Activated naive CD4-positive, alpha-beta T cell treated with anti-CD3 and anti-CD28 coated beads, Interleukin-2, amount 10 ng/mL, durations not matched to agents 7 days and 5 days (primary cell): ENCODE data around the gene HSD3B2.

Experiments
- CTCF ChIA-PET: fragments of 350-600 bp; sonication (Branson Sonifier 250); formaldehyde crosslinking; loops from one replicate; lab custom pipeline; 2021; ENCODE audit warnings: antibody characterized with exemption; lab: Charles Lee
- DNase-seq: peaks from one replicate; pipeline ENCODE4 v3.0.0-alpha.2; 2020
- H3K27ac Mint-ChIP-seq: one replicate; pipeline ENCODE4 v1.8.0; 2021; ENCODE audit warnings: mild to moderate bottlenecking, moderate library complexity, mixed read lengths
- H3K27me3 Mint-ChIP-seq: one replicate; pipeline ENCODE4 v1.8.0; 2021; ENCODE audit warnings: mild to moderate bottlenecking, mixed read lengths
- H3K36me3 Mint-ChIP-seq: one replicate; pipeline ENCODE4 v1.8.0; 2021; ENCODE audit warnings: mixed read lengths
- H3K4me1 Mint-ChIP-seq: one replicate; pipeline ENCODE4 v1.8.0; 2021; ENCODE audit warnings: mixed read lengths
- H3K4me3 Mint-ChIP-seq: one replicate; pipeline ENCODE4 v1.8.0; 2021; ENCODE audit warnings: mild to moderate bottlenecking, moderate library complexity, mixed read lengths
- H3K9me3 Mint-ChIP-seq: one replicate; pipeline ENCODE4 v1.8.0; 2021; ENCODE audit warnings: mixed read lengths

The HSD3B2 gene

GRCh38 chr1:119452091-119452490, 37.1 kb downstream of the HSD3B2 start:
- no peak overlapping the region for H3K27ac Mint-ChIP-seq
- CTCF ChIA-PET, result no interaction called here
- H3K4me1 Mint-ChIP-seq, result no peaks in the 10 kb centered on the region
- no peak overlapping the region for H3K4me3 Mint-ChIP-seq
- no peak for DNase-seq
- no peaks in the 10 kb centered on the region for H3K36me3 Mint-ChIP-seq
- H3K9me3 Mint-ChIP-seq, result no peaks in the 10 kb centered on the region
- H3K27me3 Mint-ChIP-seq, result no peaks in the 10 kb centered on the region

GRCh38 chr1:119453021-119453420, 38.1 kb downstream of the HSD3B2 start:
- no peak for DNase-seq
- Mint-ChIP-seq H3K4me1 (no peaks in the 10 kb centered on the region), H3K4me3 (no peak overlapping the region), H3K27me3 (no peaks in the 10 kb centered on the region), H3K9me3 (no peaks in the 10 kb centered on the region), H3K36me3 (no peaks in the 10 kb centered on the region), H3K27ac (no peak overlapping the region)
- CTCF ChIA-PET, result no interaction called here

GRCh38 chr1:119462964-119463363, 48.0 kb downstream of the HSD3B2 start:
- CTCF ChIA-PET, result interaction anchor here (0.8 kb wide), 1 partner anchor 9 kb away, joined by 3 read pairs; no protein-coding TSS in a partner anchor
- no peaks in the 10 kb centered on the region for H3K9me3 Mint-ChIP-seq
- no peak overlapping the region for H3K27ac Mint-ChIP-seq
- no peak overlapping the region for H3K4me3 Mint-ChIP-seq
- DNase-seq, result no peak
- no peaks in the 10 kb centered on the region for H3K4me1 Mint-ChIP-seq
- H3K36me3 Mint-ChIP-seq, result no peaks in the 10 kb centered on the region
- H3K27me3 Mint-ChIP-seq, result peaks cover 10% of the 10 kb centered on the region

GRCh38 chr1:119463569-119463968, 48.6 kb downstream of the HSD3B2 start:
- H3K9me3 Mint-ChIP-seq, result no peaks in the 10 kb centered on the region
- no peak overlapping the region for H3K27ac Mint-ChIP-seq
- no peak overlapping the region for H3K4me3 Mint-ChIP-seq
- peaks cover 10% of the 10 kb centered on the region for H3K27me3 Mint-ChIP-seq
- DNase-seq, result no peak
- CTCF ChIA-PET, result no interaction called here
- no peaks in the 10 kb centered on the region for H3K4me1 Mint-ChIP-seq
- no peaks in the 10 kb centered on the region for H3K36me3 Mint-ChIP-seq

- CTCF ChIA-PET, result interaction anchor here (1.2 kb wide), 1 partner anchor 8 kb away, joined by 3 read pairs; no protein-coding TSS in a partner anchor
- Mint-ChIP-seq H3K4me1 (no peaks in the 10 kb centered on the region), H3K9me3 (no peaks in the 10 kb centered on the region), H3K27me3 (peaks cover 15% of the 10 kb centered on the region), H3K27ac (no peak overlapping the region), H3K4me3 (no peak overlapping the region), H3K36me3 (no peaks in the 10 kb centered on the region)
- DNase-seq, result no peak
Observed at GRCh38 chr1:119466445-119466844, 51.5 kb downstream of the HSD3B2 start.

GRCh38 chr1:119467219-119467618, 52.3 kb downstream of the HSD3B2 start:
- no peak overlapping the region for H3K27ac Mint-ChIP-seq
- H3K4me1 Mint-ChIP-seq, result no peaks in the 10 kb centered on the region
- H3K27me3 Mint-ChIP-seq, result peaks cover 15% of the 10 kb centered on the region
- no peaks in the 10 kb centered on the region for H3K9me3 Mint-ChIP-seq
- H3K4me3 Mint-ChIP-seq, result no peak overlapping the region
- CTCF ChIA-PET, result no interaction called here
- DNase-seq, result no peak
- no peaks in the 10 kb centered on the region for H3K36me3 Mint-ChIP-seq

- H3K27me3 Mint-ChIP-seq, result peaks cover 15% of the 10 kb centered on the region
- H3K9me3 Mint-ChIP-seq, result no peaks in the 10 kb centered on the region
- H3K4me3 Mint-ChIP-seq, result no peak overlapping the region
- H3K4me1 Mint-ChIP-seq, result no peaks in the 10 kb centered on the region
- CTCF ChIA-PET, result no interaction called here
- DNase-seq, result no peak
- H3K27ac Mint-ChIP-seq, result no peak overlapping the region
- H3K36me3 Mint-ChIP-seq, result no peaks in the 10 kb centered on the region
Observed at GRCh38 chr1:119467857-119468668, 53.1 kb downstream of the HSD3B2 start.

GRCh38 chr1:119469741-119470140, 54.8 kb downstream of the HSD3B2 start:
- no peaks in the 10 kb centered on the region for H3K9me3 Mint-ChIP-seq
- no peak overlapping the region for H3K27ac Mint-ChIP-seq
- peaks cover 15% of the 10 kb centered on the region for H3K27me3 Mint-ChIP-seq
- CTCF ChIA-PET, result no interaction called here
- H3K36me3 Mint-ChIP-seq, result no peaks in the 10 kb centered on the region
- H3K4me1 Mint-ChIP-seq, result no peaks in the 10 kb centered on the region
- DNase-seq, result no peak
- no peak overlapping the region for H3K4me3 Mint-ChIP-seq

GRCh38 chr1:119470377-119470776, 55.4 kb downstream of the HSD3B2 start:
- H3K9me3 Mint-ChIP-seq, result no peaks in the 10 kb centered on the region
- no peak overlapping the region for H3K27ac Mint-ChIP-seq
- H3K36me3 Mint-ChIP-seq, result no peaks in the 10 kb centered on the region
- peaks cover 15% of the 10 kb centered on the region for H3K27me3 Mint-ChIP-seq
- no peaks in the 10 kb centered on the region for H3K4me1 Mint-ChIP-seq
- DNase-seq, result no peak
- no peak overlapping the region for H3K4me3 Mint-ChIP-seq
- CTCF ChIA-PET, result no interaction called here

- Mint-ChIP-seq H3K4me3 (no peak overlapping the region), H3K27ac (no peak overlapping the region), H3K27me3 (peaks cover 19% of the 10 kb centered on the region), H3K4me1 (no peaks in the 10 kb centered on the region), H3K9me3 (no peaks in the 10 kb centered on the region), H3K36me3 (no peaks in the 10 kb centered on the region)
- CTCF ChIA-PET, result no interaction called here
- DNase-seq, result no peak
Observed at GRCh38 chr1:119470958-119471357, 56.0 kb downstream of the HSD3B2 start.

GRCh38 chr1:119471566-119471965, 56.6 kb downstream of the HSD3B2 start:
- no peaks in the 10 kb centered on the region for H3K4me1 Mint-ChIP-seq
- CTCF ChIA-PET, result no interaction called here
- no peak for DNase-seq
- H3K9me3 Mint-ChIP-seq, result no peaks in the 10 kb centered on the region
- peaks cover 22% of the 10 kb centered on the region for H3K27me3 Mint-ChIP-seq
- no peak overlapping the region for H3K27ac Mint-ChIP-seq
- H3K4me3 Mint-ChIP-seq, result no peak overlapping the region
- no peaks in the 10 kb centered on the region for H3K36me3 Mint-ChIP-seq

GRCh38 chr1:119472080-119472818, 57.3 kb downstream of the HSD3B2 start:
- CTCF ChIA-PET, result no interaction called here
- no peak overlapping the region for H3K4me3 Mint-ChIP-seq
- peaks cover 16% of the 10 kb centered on the region for H3K27me3 Mint-ChIP-seq
- DNase-seq, result no peak
- no peaks in the 10 kb centered on the region for H3K9me3 Mint-ChIP-seq
- no peak overlapping the region for H3K27ac Mint-ChIP-seq
- H3K36me3 Mint-ChIP-seq, result no peaks in the 10 kb centered on the region
- H3K4me1 Mint-ChIP-seq, result no peaks in the 10 kb centered on the region
